Kidney (tissue), 14 donors: ENCODE measurements around the gene ARID5B. TPM values are rescaled to one million over a fixed set of nuclear protein-coding genes. Genes with fewer than 3 reads are reported as not detected.

Experiments used
- DNase-seq, 5 donors: peaks; one replicate each; pipeline ENCODE4 v3.0.0-alpha.2; 2013 to 2020
- FAIRE-seq: peaks from 2 replicates; lab custom pipeline; 2012; peaks lifted over from hg19 to GRCh38; lab: Jason Lieb, UNC
- H3K27ac ChIP-seq, 2 donors: one replicate each; pipeline ENCODE4 v1.7.0; 2013; ENCODE audit warnings: low read depth in 2 of 2, low read length in 2 of 2, inconsistent platforms in 1 of 2
- H3K27me3 ChIP-seq: one replicate; pipeline ENCODE4 v1.7.1; 2013; ENCODE audit warnings: low read length, inconsistent platforms; ENCODE audit not compliant: control insufficient read depth, insufficient read depth
- H3K36me3 ChIP-seq, 3 donors: one replicate each; pipeline versions ENCODE4 v1.7.0 to v1.7.1; 2013; ENCODE audit warnings: low read length in 3 of 3, control low read depth in 1 of 3, inconsistent platforms in 1 of 3; ENCODE audit not compliant: insufficient read depth in 3 of 3, control insufficient read depth in 2 of 3
- H3K4me1 ChIP-seq, 3 donors: one replicate each; pipeline versions ENCODE4 v1.7.0 to v1.7.1; 2013; ENCODE audit warnings: low read length in 3 of 3, inconsistent platforms in 1 of 3, low read depth in 1 of 3; ENCODE audit not compliant: control insufficient read depth in 2 of 3, insufficient read depth in 2 of 3
- H3K4me3 ChIP-seq, 3 donors: one replicate each; pipeline versions ENCODE4 v1.7.0 to v1.8.1; 2013; ENCODE audit warnings: low read length in 3 of 3, control low read depth in 1 of 3, inconsistent platforms in 1 of 3
- H3K9ac ChIP-seq, 3 donors: one replicate each; pipeline versions ENCODE4 v1.7.0 to v1.7.1; 2013; ENCODE audit warnings: low read length in 3 of 3, control low read depth in 1 of 3, inconsistent platforms in 1 of 3
- H3K9me3 ChIP-seq, 3 donors: one replicate each; pipeline versions ENCODE4 v1.7.0 to v1.7.1; 2013; ENCODE audit warnings: low read length in 3 of 3, control low read depth in 1 of 3, inconsistent platforms in 1 of 3; ENCODE audit not compliant: control insufficient read depth in 2 of 3, insufficient read depth in 1 of 3
- intact Hi-C: fragments of 100-400 bp; cut with DNase I; formaldehyde crosslinking; loops from one replicate; pipeline ENCODE4 v1.11.1; 2022
- polyA plus RNA-seq: library from polyadenylated mRNA; stranded (reverse); fragments of 350-450 nt; fragmentation: Illumina TruSeq; extraction: RNeasy Lipid Tissue Mini Kit (QIAGEN cat#74804); gene quantifications from one replicate; pipeline ENCODE4 v1.2.3, GENCODE V29; 2014; ENCODE audit warnings: low read depth, low replicate concordance; ENCODE audit not compliant: insufficient read depth
- total RNA-seq: library from RNA; stranded (reverse); fragmentation: NEBNext Ultra II Directional; extraction: Animal tissue kit (Norgen Biotek cat#: 25700); gene quantifications from one replicate; pipeline ENCODE4 v1.2.1, GENCODE V29; 2021
- TF ChIP-seq, protein P1 (sequence below): IDR thresholded peaks from 3 replicates; pipeline ENCODE4 v1.5.1; 2012; ENCODE audit warnings: mild to moderate bottlenecking, moderate library complexity, borderline replicate concordance; ENCODE audit not compliant: insufficient read depth; ENCODE audit errors: extremely low read depth
- donor health status: control.
- donor health status: control.
- donor health status: control.
- donor health status: control.
- donor health status: control.
- donor health status: DM: yes; HTN: yes; CAD: no.
- donor health status: Normal renal cell carcinoma (clear cell type).

Gene ARID5B
- total and polyA plus RNA-seq, 2 donors from 2014 or later: 8.6 to 77.9 TPM

DNA sequence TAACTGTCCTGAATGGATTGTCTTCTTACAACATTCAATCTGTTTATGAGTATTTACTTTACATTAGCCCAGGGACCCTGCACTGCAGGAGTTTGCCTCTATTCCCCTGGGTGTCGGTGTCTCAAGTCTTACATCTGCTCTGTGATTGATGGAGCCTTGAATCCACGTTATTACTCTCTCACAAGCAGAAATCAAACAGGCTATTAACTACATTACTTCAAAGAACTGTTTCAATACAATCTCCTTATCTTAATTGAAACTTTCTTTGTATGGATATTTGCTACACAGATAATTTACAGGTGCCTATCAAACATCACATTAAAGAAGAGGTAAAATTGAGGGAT is 3.1 kb upstream of the ARID5B start:
- H3K4me1 ChIP-seq: peaks cover 3 to 18% (median 9%) of the 10 kb centered on the region in 3 donors
- peak overlapping the region in 1 of 3 donors; percentile 32 for H3K9ac ChIP-seq
- TF ChIP-seq, protein P1, sequence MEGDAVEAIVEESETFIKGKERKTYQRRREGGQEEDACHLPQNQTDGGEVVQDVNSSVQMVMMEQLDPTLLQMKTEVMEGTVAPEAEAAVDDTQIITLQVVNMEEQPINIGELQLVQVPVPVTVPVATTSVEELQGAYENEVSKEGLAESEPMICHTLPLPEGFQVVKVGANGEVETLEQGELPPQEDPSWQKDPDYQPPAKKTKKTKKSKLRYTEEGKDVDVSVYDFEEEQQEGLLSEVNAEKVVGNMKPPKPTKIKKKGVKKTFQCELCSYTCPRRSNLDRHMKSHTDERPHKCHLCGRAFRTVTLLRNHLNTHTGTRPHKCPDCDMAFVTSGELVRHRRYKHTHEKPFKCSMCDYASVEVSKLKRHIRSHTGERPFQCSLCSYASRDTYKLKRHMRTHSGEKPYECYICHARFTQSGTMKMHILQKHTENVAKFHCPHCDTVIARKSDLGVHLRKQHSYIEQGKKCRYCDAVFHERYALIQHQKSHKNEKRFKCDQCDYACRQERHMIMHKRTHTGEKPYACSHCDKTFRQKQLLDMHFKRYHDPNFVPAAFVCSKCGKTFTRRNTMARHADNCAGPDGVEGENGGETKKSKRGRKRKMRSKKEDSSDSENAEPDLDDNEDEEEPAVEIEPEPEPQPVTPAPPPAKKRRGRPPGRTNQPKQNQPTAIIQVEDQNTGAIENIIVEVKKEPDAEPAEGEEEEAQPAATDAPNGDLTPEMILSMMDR: no peak
- no peak overlapping the region for H3K27ac ChIP-seq
- intact Hi-C loops: no loop called here
- no peaks in the 10 kb centered on the region for H3K9me3 ChIP-seq
- H3K4me3 ChIP-seq: no peak overlapping the region
- H3K27me3 ChIP-seq: no peaks in the 10 kb centered on the region
- no peak for FAIRE-seq
- DNase-seq: no peak
- no peaks in the 10 kb centered on the region for H3K36me3 ChIP-seq

GRCh38 chr10:61899069-61899531 is 2.4 kb upstream of the ARID5B start:
- no peak overlapping the region for H3K9ac ChIP-seq

GRCh38 chr10:61899663-61899996 is 1.9 kb upstream of the ARID5B start:
- no peaks in the 10 kb centered on the region for H3K9me3 ChIP-seq
- FAIRE-seq (no peak), DNase-seq (no peak)
- no peaks in the 10 kb centered on the region for H3K27me3 ChIP-seq
- H3K27ac ChIP-seq: peak overlapping the region; percentile 47 to 82
- TF ChIP-seq, protein P1: no peak
- peak overlapping the region in 2 of 3 donors; percentile 74 to 92 for H3K9ac ChIP-seq
- peak overlapping the region; percentile 46 to 95 (median 94) for H3K4me3 ChIP-seq
- intact Hi-C loops: no loop called here
- H3K36me3 ChIP-seq: no peaks in the 10 kb centered on the region
- peaks cover 3 to 18% (median 13%) of the 10 kb centered on the region in 3 donors for H3K4me1 ChIP-seq

More at GRCh38 chr10:61899069-61899531, 2.4 kb upstream of the ARID5B start:
- TF ChIP-seq, protein P1: no peak
- intact Hi-C loops: no loop called here
- Histone ChIP-seq H3K27ac (no peak overlapping the region), H3K4me3 (peak overlapping the region in 1 of 3 donors; percentile 95), H3K9me3 (no peaks in the 10 kb centered on the region), H3K36me3 (no peaks in the 10 kb centered on the region), H3K4me1 (peaks cover 3 to 18% (median 9%) of the 10 kb centered on the region in 3 donors), H3K27me3 (no peaks in the 10 kb centered on the region)
- FAIRE-seq (no peak), DNase-seq (no peak)
